ENCODE results near the gene PLXNA1. TPM values are rescaled to one million over a fixed set of nuclear protein-coding genes. Genes with fewer than 3 reads are reported as not detected.

PLXNA1 gene
- total and polyA plus RNA-seq, 2 experiments from 2014 or later: 11.0 to 73.5 TPM

DNA sequence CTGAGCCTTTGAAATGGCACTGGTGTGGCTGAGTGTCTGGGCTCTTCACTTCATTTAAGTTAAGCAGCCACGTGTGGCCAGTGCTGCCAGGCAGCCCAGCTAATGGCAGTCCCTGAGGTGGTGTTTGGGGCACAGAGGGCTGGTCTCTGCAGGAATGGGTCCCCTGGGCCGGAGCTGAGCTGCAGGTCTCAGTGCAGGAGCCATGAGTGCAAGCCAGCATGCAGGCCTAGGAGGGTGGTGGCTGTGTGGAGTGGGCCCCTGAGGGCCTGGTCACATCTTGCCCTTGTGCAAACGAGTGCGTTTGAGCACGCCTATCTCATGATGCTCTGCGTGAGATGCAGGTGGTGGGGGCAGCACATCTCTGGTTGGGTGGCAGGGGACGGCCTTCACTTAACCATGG is 48.9 kb downstream of the PLXNA1 start (continued):
- TF ChIP-seq JUNB (IDR thresholded peaks at IDR 0.05; ENCODE audit: unreplicated experiment) (no peak), POLR2AphosphoS5 (IDR thresholded peaks at IDR 0.05; ENCODE audit: low read depth) (no peak), STAT1 (IDR thresholded peaks at IDR 0.05; ENCODE audit: unreplicated experiment) (no peak), EZH2phosphoT487 (IDR thresholded peaks at IDR 0.05; ENCODE audit: unreplicated experiment) (no peak), REST (IDR thresholded peaks at IDR 0.05; ENCODE audit: unreplicated experiment) (no peak), NANOG (IDR thresholded peaks at IDR 0.05; ENCODE audit: borderline replicate concordance) (no peak), ZNF114 (CRISPR knock-in tag; IDR thresholded peaks at IDR 0.05) (no peak), CREB1 (CRISPR knock-in tag; IDR thresholded peaks at IDR 0.05; ENCODE audit: low read depth) (no peak)

- Mint-ChIP-seq H3K27me3 (ENCODE audit: insufficient read depth, low read depth, poor library complexity) (peaks cover 14% of the 10 kb centered on the region), H3K27ac (no peak overlapping the region), H3K36me3 (ENCODE audit: low read depth) (peaks cover 13% of the 10 kb centered on the region), H3K9me3 (no peaks in the 10 kb centered on the region), H3K4me1 (no peaks in the 10 kb centered on the region; the same call in 2 of the 3 replicates), H3K4me3 (no peak overlapping the region)
- Histone ChIP-seq H3F3A (replicated peaks; ENCODE audit: low read depth) (no peaks in the 10 kb centered on the region), H3K79me2 (replicated peaks; ENCODE audit: insufficient read depth) (no peaks in the 10 kb centered on the region), H3K9me2 (ENCODE audit: insufficient read depth) (no peaks in the 10 kb centered on the region), H2AFZ (no peak overlapping the region), H3K4me2 (no peak overlapping the region), H3K27ac (ENCODE audit: low read depth) (no peak overlapping the region), H3K4me3 (no peak overlapping the region), H3K27me3 (ENCODE audit: insufficient read depth) (no peaks in the 10 kb centered on the region), H3K4me1 (ENCODE audit: insufficient read depth) (no peaks in the 10 kb centered on the region), H3K36me3 (ENCODE audit: insufficient read depth) (no peaks in the 10 kb centered on the region), H4K20me1 (replicated peaks; ENCODE audit: insufficient read depth) (no peaks in the 10 kb centered on the region; the same call in 1 of the 2 replicates)
- DNase-seq (ENCODE audit: low spot score): no peak
- ATAC-seq: no peak
- TF ChIP-seq, protein P1, sequence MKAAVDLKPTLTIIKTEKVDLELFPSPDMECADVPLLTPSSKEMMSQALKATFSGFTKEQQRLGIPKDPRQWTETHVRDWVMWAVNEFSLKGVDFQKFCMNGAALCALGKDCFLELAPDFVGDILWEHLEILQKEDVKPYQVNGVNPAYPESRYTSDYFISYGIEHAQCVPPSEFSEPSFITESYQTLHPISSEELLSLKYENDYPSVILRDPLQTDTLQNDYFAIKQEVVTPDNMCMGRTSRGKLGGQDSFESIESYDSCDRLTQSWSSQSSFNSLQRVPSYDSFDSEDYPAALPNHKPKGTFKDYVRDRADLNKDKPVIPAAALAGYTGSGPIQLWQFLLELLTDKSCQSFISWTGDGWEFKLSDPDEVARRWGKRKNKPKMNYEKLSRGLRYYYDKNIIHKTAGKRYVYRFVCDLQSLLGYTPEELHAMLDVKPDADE (IDR thresholded peaks at IDR 0.05): no peak
- no peak for TF ChIP-seq EZH2 (IDR thresholded peaks at IDR 0.05; ENCODE audit: low read depth, unreplicated experiment)
Observed at GRCh38 chr3:127032296-127032990, 49.5 kb downstream of the PLXNA1 start.

Other genes with a start within 250 kb of the PLXNA1 start
- gene PRR23E, start 210.0 kb downstream of the PLXNA1 start, total RNA-seq (2014; rRNA removed; shearing (Covaris generic)): not detected in 2 replicates
- gene PRR23E, start 210.0 kb downstream of the PLXNA1 start, polyA plus RNA-seq (2016; fragmentation: Nextera tagmentation; extraction: Ambion mirVana): not detected in 2 replicates

All from GM23338 (cell line).